Fibroblast of peridontal ligament (primary cell): ENCODE results near the gene SLC27A3.
"Not testable (repeated sequence)": the region's sequence is repeated elsewhere in the genome, so short reads cannot be mapped to it uniquely, and the experiment has no call there.

Experiments used
- DNase-seq: peaks from one replicate; pipeline ENCODE4 v3.0.0-alpha.2; 2010; ENCODE audit errors: extremely low read depth

The SLC27A3 gene

DNA sequence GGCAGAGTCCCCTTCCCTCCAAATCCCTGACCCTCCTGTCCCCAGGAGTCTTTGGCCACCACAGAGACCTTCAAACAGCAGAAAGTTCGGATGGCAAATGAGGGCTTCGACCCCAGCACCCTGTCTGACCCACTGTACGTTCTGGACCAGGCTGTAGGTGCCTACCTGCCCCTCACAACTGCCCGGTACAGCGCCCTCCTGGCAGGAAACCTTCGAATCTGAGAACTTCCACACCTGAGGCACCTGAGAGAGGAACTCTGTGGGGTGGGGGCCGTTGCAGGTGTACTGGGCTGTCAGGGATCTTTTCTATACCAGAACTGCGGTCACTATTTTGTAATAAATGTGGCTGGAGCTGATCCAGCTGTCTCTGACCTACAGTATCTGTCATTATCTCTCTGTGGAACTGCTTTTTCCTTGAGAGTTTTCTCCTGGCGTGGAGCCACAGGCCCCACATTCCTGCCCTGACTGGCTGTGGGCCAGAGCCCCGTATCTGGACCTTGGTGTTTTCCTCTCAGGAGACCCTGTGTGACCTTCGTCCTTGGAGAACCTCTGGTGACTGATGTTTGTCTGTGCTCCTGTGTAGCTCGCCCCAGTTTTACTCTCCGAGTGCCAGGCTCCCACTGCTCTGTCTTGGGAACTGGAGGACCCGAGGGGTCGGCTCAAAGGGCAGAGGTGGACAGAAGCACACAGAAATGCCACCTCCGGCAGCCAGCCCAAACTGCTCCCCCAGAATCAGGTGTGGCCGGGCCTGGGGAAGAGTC lies 4.8 kb downstream of the SLC27A3 start:
- DNase-seq: no peak

DNA sequence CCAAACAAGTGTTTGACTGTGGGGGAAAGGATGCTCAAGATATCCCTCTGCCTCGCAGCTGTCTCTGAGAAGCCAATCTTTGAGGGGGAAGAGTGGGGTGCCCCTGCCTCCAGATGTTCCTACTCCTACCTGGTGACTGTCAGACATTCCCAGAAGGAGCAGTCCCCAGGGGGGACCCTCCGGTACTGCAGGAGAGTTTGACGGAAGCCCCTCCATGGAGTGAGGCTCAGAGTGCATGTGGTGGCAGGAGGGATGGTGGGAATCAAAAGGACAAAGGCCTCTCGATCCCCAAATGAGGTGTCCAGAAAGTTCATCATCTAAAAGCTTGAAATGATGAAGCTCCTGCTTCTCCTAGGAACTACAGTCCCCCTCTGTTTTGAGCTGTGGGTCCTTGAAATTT lies 5.3 kb downstream of the SLC27A3 start:
- DNase-seq: no peak

DNA sequence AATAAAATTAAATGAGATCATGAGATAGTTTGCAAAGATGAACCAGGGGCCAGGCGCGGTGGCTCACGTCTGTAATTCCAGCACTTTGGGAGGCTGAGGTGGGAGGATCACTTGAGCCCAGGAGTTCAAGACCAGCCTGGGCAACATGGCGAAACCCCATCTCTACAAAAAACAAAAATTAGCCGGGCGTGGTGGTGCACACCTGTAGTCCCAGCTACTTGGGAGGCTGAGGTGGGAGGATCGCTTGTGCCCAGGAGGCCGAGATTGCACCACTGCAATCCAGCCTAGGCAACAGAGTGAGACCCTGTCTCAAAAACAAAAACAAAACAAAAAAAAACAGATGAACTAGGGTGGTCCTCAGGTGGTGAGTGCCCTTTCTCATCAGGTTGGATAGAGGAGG lies 7.4 kb downstream of the SLC27A3 start:
- not testable (repeated sequence) for DNase-seq

DNA sequence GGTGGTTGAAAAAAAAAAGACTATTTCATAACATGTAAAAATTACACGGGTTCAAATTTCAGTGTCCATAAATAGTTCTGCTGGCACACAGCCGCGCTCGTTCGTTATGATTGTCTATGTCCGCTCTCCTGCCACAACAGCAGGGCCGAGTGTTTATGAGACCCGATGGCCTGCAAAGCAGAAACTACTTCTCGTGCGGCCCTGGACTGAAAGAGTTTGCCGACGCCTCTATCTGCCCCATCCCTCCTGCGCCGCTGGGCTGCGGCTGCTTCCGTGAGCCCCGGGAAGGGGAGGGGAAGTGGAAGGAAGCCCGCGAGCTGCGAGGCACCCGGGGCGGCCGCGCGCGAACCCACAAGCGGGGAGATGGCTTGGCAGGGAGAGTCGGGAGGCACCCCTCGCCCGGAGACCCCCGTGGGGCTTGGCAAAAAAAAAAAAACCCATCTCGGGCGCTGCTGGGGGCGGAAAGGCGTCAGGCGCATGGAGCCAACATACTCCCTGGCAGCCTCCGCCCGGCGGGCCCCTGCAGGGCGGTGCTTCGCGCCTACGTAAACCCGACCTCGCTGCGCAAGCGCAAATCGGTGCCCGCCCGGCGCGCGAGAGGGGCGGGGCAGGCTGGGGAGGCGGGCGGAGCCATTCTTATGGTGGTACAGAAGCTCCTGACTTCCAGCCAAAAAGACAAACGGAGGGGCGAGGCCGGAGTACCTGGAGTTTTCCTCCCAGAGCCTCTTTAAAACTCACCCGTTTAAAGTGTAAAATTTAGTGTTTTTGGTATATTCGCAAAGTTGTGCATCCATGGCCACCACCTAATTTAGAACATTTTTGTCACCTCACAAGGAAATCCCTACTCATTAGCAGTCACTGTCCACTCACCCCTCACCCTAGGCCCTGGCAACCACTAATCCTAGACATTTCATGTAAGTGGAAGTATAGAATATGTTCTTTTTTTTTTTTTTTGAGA lies 8.3 kb downstream of the SLC27A3 start:
- peak; percentile 88 for DNase-seq

DNA sequence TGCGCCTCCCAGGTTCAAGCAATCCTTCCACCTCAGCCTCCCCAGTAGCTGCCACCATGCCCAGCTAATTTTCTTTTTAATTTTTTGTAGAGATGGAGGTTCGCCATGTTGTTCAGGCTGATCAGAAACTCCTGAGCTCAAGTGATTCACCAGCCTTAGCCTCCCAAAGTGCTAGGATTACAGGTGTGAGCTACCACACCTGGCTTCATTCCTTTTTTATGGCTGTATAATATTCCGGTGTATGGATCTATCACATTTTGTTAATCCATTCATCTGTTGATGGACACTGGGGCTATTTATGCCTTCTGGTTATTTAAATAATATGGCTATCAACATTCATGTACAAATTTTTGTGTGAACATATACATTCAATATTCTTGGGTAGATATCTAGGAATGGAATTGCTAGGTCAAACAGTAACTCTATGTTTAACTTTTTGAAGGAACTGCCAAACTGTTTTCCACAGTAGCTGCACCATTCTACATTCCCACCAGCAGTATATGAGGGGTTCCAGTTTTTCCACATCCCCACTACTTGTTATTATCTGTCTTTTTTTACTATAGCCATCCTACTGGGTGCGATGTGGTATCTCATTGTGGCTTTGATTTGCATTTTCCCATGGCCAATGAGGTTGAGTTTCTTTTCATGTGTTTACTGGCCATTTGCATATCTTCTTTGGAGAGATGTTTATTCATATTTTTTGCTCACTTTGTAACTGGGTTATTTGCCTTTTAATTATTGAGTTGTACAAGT lies 11.0 kb downstream of the SLC27A3 start:
- no peak for DNase-seq

DNA sequence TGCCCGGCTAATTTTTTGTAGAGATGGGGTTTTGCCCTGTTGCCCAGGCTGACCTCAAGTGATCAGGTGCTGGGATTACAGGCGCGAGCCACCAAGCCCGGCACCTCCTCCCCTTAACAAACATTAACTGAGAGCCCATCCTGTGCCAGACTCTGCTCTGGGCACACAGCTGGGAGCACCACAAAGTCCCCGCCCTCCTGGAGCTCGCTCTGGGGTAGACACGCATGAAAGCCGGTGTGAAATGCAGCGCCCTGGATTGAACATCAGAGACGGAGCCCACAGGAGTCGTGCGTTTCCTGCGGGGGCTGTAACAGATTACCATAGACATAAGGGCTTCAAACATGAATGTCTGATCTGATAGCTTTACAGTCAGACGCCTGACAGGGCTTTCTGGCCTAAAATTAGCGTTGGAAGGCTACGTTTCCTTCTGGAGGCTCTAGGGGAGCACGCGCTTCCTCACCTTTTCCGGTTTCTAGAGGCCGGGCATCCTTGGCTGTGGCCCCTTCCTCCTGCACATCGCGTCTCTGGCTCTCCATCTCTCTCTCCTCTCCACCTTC lies 14.3 kb downstream of the SLC27A3 start:
- no peak for DNase-seq

DNA sequence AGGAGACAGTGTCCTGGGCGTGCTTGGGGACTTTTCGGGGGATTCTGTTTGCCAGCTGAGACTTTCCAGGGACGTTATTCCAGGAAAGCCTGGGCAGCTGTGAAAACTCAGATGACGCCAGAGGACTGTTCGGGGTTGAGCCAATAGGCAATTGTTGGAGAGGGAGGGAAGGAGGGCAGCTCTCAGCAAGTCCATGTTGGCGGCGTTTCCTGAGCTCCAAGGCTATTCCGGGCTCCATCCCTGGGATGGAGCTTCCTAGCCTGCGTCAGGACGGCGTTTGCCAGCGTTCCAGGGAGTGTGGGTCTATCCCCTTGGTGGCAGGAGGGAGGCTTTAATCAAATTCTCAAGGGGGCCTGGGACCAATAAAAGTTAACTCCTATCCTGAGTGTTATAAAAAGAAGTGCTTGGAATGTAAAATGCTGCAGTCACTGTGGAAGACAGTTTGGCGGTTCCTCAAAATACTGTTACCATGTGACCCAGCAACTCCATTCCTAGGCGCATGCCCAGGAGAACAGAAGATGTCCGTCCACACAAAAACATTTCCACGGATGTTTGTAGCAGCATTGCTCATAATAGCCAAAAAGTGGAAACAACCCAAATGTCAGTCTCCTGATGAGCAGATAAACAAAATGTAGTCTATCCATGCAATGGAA lies 15.2 kb downstream of the SLC27A3 start:
- DNase-seq: peak; percentile 92

DNA sequence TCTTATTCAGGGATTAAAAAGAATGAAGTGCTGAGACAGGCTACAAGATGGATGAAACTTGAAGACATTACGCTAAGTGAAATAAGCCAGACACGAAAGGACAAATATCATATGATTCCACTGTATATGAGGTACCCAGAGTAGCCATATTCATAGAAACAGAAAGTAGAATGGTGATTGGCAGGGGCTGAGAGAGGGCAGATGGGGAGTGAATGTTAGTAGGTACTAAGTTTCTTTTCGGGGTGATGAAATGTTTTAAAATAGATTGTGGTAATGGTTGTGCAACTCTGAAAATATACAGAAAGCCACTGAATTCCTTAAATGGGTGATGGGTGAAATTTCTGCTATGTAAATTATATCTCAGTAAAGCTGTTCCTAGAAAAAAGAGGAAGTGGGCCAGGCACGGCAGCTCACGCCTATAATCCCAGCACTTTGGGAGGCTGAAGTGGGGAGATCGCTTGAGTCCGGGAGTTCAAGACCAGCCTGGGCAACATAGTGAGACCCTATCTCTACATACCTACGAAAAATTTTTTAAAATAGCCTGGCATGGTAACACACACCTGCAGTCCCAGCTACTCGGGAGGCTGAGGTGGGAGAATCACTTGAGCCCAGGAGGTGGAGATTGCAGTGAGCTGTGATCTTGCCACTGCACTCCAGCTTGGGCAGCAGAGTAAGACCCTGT lies 15.9 kb downstream of the SLC27A3 start:
- peak; percentile 99 for DNase-seq

DNA sequence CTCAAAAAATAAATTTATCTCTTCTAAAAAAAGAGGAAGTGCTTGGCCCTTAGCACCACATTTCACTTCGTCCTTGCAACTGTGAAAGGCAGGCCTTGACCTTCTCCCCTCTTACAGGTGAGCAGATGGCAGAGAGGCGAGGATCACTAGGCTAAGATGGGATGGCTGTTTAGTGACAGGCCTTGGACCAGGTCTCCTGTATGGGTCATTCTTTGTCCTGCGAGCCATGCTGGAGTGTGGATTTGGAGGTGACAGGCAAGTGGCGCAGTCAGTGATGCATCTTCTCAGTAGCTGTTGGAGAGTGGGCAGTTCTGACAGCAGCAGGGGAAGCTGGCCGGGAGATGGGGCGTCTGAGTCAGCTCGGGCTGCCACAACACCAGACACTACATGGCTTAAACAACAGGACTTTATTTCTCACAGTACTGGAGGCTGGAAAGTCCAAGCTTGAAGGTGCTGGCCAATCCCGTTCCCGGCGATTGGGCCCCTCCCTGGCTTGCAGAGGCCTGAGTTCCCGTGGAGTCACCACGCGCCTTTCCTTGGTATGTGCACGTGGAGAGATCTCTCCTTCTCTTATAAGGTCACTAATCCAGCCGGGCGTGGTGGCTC lies 16.5 kb downstream of the SLC27A3 start:
- DNase-seq: peak; percentile 34

DNA sequence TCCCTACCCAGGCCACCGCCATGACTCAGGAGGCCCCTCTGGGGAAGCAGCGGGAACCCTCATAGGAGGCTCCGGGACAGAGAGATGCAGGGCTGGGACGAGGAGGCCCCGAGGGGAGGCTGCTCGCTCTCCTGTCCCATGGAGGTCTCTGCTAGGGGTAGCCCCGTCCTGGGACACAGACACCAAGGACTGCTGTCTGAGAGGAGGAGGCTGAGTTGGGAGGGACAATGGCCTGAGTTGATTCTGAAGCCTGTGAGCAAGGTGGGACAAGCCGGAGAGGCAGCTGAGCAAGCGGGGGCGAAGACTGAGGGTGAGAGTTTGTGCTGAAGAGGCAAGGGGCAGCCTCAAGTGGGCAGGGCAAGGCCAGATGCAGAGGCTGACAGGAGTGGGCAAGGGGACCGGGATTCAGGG lies 17.4 kb downstream of the SLC27A3 start:
- DNase-seq: no peak

DNA sequence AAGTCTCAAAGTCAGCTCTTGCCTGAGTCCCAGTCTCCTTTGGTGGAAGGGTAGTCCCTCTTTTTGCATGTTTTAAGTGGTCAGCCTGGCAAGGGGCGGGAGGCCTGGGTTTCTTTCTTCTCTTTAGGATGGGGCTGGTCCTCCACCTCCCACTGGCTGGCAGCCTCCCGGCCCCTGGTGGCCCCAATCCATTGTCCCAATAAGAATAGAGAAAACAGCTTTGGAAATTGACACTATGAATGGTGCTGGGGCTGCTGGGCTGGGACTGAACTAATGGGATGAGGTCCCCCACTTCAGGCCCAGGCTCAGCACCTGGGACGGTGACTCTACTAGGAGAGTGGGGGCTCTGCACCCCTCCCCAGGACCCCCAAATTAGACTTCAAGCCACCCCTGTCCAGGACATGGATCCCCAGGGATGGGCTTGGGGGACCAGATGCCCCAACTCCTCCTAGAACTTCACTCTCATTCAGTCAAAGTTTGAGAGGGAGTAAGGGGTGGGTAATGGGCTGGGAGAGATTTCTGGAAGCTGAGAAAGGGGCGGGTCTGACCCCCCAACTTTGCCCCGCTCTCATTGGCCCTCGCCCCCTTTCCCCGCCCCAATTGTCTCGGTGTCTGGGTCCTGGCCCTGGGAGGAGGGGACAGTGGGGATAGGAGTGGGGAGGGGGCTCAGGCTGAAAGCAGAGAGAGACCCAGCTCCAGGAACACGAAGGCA lies 18.2 kb downstream of the SLC27A3 start:
- DNase-seq: no peak

DNA sequence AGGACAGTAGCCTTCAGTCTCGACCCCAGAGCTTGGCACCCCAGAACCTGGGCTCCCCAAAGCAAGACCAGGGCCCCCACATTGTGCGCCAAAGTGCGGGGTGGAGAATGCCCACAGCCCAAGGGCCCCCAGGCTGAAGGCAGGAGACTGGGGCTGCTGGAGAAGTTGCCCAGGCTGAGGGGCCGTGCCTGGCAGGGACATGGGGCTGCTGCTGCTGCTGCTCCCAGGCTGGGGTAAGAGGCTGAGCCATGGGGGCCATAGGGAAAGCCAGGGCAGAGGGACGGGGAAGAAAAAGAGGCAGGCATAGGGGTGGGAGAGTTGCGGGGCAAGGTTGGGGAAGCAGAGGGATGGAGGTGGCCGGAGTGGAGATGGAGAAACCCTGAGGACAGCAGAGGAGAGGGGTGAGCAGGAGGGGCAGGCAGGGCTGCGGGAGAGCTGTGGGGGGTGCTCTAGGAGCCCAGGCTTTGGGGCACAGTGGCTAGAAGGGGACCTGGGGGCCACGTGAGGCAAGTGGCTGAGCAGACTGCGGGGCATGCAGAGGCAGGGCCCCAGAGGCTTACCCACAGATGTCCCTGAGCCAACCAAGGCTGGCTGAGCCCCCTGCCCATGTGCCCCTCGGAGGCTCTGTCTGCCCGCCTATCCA lies 18.9 kb downstream of the SLC27A3 start:
- DNase-seq: no peak

DNA sequence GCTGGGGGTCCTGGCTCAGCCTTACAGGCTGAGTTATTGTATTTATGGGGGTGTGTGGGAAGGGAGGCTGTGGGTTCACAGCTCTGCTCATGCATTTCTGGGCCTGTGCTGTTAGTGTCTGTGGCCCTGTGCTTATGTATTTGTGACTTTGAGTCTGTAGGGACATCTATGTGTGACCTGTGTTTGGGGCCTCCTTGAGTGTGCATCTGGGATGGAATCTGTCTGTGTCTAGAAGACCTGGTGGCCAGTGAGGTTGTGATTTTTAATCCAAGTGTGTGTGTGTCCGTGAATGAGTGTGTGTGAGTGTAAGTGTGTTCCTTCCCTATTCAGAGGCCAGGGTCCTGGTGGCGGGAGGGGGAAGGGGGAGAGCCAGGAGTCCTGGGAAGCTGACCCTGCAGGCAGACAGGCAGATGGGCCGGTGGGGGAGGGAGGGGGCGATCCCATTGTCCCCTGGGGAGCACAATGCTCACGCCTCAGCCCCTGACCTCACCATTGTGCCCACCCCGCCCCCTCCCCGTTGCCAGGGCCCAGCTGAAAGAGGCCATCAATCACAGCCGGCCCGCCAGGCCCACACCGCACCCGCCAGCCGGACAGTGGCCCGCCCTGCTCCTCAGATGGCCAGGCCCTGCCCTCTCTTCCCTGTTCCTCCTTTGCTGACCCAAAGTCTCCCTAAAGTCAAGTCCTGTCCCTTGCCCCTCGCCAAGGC lies 19.6 kb downstream of the SLC27A3 start:
- DNase-seq: no peak

DNA sequence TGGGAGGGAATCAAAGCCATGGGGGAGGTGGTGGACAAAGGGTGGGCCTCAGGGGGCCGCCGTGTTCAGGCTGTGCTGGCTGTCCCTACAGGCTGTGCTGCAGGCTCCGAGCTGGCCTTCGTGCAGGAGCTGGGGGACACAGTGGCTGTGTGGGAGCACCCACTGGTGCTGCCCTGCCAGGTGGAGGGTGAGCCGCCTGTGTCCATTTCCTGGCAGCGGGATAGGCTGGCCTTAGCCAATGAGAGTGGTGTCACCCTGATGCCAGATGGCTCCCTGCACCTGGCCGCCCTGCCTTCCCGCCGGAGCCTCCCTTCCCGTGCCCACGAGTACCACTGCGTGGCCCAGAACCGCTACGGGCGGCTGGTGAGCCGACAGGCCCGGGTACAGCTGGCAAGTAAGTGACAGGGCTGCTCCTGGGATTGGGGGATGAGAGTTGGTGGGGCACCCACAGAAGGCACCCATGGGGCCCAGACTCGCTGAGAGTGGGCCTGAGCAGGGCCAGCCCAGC lies 20.2 kb downstream of the SLC27A3 start:
- DNase-seq: no peak

DNA sequence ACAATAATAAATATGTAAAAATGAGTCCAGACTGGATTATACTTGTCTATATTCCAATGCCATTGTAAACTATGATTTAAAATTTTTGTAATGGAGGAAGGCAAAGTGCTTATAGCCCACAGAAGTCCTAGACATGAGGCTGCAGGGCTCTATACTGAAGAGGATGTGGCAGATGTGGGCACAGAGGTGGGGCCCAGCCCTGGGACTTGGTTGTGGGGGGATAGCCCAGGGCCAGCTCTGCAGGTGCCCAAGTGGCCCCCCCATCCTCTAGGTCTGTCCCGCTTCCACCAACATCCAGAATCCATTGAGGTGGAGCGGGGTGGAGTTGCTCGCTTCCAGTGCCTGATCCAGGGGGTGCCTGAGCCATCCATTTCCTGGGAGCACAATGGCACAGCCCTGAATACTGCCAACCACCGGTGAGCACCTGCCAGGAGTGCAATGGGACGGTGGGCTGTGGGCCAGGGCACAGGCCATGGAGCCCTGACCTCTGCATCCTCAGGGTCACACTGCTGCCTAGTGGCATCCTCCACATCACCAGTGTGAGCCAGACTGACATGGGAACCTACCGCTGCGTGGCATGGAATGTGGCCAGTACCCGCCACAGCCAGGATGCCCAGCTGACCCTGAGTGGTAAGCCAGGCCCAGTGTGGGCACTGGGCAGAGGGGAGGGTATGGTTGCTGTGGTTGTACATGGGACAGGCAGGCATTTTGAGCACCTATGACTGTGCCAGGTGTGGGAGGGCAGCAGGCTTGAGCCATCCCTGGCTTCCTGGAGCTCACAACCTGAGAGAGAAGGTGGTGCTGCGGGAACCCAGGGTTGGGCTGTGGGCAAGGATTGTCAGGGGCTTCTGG lies 21.0 kb downstream of the SLC27A3 start:
- DNase-seq: no peak

DNA sequence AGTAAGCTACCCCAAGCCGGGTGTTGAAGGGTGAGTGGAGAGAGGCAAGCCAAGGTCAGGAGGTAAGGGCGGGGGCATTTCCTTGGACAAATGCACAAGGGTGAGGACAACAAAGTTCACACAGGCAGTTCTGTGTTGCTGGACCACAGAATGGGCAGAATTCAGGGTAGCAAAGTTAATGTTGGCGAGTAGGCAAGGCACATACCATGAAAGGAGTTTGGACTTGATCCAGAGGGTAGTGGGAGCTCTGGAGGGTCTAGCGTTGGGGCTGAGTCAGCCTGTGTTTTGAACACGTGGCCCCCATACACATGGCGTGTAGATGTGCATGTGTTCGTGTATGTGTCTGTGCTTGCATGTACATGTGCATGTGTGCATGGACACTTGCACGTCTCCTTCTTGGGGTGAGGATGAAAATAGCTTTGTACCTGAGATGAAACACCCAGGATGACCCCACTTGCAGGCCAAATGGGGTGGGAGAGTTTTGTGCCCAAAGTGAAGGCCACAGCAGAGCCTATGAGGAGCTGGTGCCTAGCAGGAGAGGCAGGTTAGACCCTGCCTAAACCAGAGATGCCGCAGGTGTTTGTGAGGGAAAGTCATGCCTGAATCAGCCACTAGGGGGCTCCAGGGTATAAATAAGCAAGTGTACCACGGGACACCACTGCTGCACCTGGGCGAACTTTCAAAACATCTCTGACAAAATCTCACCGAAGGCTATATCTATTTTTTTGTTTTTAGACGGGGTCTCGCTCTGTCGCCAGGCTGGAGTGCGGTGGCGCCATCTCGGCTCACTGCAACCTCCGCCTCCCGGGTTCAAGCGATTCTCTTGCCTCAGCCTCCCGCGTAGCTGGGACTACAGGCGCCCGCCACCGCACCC lies 21.8 kb downstream of the SLC27A3 start:
- DNase-seq: peak; percentile 64

DNA sequence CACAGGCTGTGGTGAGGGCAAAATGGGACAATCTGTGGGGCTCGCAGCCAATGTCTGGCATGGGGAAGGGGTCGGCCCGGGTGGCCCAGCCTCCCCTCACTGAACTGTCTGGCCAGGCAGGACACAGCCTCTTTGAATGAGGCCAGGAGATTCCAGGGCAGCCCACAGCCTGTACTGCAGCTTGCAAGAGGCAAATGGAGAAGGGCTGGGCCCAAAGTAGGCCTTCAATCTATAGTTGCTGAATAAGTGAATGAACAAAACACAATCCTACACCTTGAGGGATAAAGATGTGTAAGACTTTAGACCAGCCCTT lies 23.2 kb downstream of the SLC27A3 start:
- no peak for DNase-seq
